DMS 273 treated with DMSO at 0.1 percent for 48 hours (cell line): ENCODE results near the gene CEP112.
"Not testable (repeated sequence)": the region's sequence is repeated elsewhere in the genome, so short reads cannot be mapped to it uniquely, and the experiment has no call there.

Experiments used
- DNase-seq: peaks from one replicate; lab custom pipeline; 2025; lab: John Stamatoyannopoulos, UW

Gene CEP112

DNA sequence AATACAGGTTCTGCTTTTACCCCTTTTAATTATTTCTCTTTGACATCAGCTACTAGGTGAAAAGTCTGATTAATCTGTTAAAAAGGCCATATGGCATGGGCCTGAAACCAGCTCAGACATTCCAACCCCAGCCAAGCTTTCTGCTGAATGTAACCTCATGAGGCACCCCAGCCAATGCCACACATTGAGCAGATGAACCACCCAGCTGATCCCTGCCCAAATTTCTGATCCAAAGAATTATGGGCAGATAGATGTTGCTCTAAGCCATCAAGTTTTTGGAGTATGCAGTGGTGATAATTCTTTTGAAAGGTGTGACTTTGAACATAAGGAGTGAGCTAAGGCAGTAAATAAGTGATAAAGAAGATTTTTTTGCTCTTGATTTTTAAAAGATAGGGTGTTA is 452.9 kb downstream of the CEP112 start:
- DNase-seq = no peak

DNA sequence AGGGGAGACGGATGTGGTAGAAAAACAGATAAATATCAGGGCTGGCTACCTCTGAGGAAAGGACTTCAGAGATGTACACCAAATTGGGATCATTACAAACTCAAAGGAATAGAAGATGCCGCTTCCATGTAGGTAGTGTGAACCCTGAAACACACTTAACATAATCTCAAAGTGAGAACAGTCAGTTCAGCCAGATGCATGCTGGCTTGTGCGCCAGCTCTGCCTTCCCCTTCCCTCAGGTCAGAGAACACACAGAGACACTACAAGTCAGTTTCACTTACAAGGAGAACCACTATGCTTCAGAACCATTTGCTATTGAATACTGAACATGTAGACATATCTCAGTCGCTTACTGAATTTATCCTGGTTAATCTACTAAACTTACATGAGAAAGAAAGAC is 454.5 kb downstream of the CEP112 start:
- DNase-seq = no peak

DNA sequence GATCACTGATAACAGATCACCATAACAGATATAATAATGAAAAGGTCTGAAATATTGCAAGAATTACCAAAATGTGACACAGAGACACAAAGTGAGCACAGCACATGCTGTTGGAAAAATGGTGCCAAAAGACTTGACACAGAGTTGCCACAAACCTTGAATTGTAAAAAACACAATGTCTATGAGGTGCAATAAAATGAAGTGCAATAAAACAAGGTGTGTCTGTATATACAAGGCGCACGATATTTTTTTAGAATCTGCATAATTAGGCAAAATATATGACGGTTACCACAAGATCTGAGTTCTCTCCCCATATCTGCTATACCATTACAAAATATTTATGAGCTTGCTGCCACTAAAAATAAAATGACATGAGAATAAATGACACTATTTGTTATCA is 458.6 kb downstream of the CEP112 start:
- no peak for DNase-seq

DNA sequence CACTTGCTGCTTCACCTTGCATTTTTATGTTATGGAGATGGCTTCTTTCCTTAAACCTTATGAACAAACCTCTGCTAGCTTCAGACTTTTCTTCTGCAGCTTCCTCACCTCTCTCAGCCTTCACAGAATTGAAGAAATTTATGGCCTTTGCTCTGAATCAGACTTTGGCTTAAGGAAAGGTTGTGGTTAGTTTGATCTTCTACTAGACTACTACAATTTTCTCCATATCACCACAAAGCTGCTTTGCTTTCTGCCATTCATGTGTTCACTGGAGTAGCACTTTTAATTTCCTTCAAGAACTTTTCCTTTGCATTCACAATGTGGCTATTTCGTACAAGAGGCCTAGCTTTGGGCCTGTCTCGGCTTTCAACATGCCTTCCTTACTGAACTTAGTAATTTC is 459.3 kb downstream of the CEP112 start:
- DNase-seq = not testable (repeated sequence)

DNA sequence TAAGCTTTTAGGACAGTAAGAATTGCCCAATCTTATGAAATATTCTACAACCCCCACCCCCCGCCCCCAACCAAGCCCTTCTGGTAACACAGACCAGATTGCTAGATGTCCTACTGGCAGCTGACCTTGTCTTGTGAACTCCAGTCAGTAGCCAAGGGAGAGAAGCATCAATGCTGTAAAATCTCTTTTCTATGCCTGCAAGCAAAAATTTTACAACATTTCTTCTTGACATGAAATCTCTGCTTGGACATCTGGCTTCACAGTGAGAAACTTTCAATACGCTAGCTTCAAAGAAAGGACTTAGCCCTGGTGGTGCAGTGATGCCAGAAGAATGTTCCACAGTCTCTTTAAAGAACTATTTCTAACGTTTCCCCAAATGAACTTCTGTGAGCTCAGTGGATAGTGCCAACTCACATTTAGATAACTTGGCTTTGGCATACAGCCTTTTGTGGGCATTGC is 461.2 kb downstream of the CEP112 start:
- DNase-seq = no peak

DNA sequence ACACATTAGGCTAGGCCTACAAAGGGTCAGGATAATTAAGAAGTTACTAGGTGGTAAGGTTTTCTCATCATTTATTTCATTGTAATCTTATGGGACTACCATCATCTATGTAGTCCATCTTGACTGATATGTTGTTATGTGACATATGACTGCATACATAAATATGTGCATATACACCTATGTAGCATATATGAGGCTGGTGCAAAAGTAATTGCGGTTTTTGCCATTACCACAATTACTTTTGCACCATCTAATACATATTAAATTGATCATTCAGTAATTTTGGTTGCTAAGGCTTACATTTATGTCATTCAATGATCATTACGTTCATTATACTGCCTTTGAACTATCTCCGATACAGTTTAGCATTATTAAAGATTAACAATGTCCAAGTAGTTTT is 462.7 kb downstream of the CEP112 start:
- DNase-seq = no peak

DNA sequence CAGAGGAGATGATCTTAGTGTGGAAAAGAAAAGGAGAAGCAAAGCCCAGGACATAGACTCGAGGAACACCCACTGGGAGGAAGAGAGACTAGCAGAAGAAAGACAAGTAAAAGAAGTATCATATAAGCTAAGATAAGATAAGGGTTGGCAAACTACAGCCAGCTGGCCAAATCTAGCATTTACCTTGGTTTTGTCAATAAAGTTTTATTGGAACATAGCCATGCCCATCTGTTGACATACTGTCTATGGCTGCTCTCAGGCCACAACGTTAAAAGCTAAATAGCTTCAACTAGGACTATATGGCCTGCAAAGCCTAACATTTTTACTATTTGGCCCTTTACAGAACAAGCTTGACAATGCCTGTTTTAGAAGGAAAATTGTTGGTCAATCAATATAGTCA is 464.1 kb downstream of the CEP112 start:
- DNase-seq = no peak

DNA sequence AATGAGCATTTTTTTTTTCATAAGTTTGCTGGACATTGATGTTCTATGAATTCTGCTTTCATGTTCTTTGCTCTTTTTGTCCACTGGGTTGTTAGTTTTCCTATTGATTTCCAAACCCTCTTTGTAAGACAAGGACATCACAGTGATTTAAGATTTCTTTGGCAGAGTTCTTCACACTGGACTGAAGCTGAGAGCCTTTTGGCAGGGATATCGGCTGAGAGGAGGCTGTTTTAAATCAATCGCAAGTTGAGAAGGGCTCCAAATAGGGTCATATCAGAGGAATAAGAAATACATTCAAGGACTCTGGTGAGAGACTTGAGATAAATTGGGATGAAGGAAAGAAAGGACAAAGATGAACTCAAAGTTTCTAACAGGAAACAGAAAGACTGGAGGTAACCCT is 464.7 kb downstream of the CEP112 start:
- DNase-seq = no peak

DNA sequence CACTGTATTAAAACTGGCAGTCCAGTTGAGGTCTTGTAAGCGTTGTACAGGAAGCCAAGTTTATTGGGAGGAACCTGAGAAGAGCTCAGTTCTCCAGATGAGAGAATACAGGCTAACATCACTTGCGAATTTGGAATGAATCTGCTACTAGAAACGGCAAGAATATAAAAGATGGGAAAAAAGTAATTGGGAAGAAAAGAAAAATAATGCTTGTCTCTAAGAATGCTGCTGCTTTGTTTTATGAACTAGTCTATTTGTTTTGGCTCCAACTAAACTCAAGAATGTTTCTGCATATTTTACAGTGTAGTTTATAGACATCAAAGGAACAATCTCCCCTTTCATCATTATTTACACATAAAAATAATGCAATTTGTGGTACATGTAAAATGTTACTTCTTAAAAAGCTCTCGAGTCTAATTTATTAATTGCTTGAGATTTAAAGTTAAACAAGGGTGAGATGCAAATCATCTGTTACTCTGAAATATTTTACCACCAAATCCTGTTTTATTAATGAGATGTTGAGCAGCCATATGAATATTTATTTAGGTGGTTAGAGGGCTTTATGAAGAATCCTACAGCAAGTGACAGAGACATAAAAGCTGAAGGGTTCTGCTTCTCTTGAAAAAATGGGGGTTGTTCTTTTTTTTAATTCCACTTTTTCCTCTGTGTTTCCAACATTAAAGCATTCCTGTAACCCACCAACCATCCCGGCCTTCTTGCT is 468.3 kb downstream of the CEP112 start:
- no peak for DNase-seq

DNA sequence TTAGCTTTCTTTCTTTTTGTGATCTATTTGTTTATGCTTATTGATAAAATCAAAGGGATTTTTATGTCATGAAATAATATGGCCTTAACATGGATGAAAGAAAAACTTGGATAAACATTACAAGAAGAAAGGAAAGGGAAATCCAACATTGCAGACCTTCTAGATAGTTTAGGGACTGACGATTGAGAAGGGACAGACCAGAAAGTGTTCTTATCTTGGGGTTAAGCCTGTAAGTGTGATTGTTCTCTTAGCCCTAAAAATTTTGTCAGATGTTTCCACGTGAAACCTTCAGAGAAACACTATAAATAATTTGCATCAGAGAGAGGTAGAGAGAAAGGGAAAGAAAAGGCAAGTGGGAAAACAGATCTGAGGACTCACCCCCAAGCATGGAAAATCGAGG is 473.3 kb downstream of the CEP112 start:
- no peak for DNase-seq

DNA sequence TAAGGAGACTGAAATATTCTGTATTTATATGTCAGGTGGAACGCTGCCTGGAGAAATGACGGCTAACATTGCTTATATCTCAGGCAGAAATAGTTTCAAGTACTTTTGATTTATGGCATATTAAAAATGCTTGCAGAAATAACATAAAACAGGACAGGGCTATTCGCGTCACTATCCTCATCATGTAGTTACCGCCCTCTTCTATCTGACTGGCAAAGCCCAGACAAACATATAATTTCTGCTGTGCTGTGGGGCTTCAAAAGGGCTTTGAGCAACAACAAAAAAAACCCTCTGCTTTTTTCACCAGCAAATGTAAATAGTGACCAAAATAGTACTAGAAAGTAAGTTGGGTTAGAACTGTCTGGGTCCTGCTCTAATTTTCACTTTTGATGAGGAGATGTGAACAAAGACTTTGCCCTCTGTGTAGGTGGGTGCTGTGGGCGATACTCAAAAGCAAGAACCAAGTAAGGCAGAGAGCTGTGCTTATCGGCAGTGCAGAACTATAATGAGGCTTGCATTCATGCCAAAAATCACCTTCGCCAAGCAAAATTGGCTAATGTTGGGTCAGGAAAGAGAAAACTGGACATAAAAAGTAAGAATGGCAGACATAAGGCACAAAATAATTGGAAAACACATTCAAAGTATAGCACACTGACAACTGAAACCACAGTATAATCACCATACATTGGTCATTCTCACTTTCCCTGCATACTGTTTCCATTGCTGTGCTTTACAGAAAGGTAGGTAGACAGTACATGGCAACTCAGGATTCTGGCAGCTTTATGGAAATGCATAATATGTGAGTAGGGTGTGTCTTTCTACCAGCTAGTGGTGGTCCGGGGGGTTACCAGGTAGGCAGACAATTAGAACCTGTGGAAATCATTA is 479.3 kb downstream of the CEP112 start:
- no peak for DNase-seq

DNA sequence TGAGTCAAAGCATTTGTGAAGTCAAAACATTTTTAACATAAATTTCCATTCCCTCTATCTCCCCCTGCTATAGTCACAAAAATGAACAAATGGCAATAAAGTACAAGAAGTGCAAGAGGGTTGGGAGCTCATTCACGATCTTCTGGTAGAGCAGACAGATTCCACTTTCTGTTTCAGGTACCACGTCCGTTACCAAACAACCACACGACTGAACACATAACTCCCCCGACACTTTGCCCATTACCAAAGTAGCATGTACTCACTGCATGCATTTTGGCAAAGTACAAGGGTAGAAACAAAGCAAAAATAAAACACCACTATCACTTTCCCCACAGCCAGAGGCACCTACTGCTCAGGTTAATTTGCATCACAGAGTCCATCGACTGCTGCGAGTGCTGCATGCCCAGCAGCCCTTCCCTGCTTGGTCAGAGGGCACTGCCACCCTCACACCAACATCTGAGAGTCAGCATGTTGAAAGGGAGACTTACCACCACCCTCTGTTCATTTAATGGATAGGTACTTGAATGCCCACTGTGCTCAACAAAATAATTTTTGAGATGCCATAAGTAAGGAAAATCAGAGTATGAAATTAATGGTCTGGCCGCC is 480.2 kb downstream of the CEP112 start:
- no peak for DNase-seq

DNA sequence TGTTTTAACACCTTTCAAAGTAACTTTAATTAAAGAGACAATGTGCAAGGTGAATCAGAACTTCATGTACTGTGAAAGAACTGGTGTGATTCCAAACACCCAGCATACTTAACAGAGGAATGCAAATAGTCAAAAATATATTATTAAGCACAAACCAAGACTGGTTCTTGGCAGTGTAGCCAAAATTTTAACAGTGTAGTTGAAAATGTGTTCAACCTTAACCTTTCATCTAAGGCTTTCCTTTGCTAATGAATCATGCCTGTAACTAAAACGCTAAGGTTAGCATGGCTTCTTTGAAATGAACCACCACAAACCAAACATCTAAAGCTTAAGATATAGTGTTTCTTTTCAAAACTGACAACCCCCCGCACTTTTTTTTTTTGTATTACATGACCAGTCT is 484.2 kb downstream of the CEP112 start:
- DNase-seq = no peak

DNA sequence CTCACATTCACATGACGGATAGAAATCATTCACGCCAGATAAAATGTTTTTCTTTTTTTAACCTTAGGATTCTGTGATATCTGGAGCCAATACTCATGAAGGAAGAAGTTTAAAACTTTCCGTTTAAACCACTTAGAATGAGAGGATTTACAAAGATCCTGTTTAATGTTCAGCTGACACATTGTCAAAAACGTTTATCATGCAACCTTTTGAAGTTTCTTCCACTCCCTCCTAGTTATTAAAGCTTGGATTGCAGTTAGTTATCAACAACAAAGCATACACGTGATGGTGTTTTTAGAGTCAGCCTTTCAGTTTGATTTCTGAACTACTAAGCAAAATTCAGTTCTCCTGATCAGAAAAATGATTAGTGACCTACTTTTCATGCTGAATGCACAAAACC is 487.2 kb downstream of the CEP112 start:
- no peak for DNase-seq

DNA sequence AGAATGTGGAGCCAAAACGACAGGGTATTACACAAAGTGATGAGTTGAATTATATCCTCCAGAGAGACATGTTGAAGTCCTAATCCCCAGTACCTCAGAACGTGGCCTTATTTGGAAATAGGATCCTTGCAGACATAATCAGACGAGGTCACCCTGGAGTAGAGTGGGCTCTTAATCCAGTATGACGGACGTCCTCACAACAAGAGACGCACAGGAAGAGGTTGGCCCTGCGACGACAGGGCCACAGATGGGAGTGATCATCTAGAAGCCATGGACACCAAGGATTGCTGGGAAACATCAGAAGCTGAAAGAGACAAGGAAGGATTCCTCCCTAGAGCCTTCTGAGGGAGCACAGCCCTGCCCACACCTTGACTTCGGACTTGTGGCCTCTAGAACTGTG is 488.0 kb downstream of the CEP112 start:
- DNase-seq = no peak

DNA sequence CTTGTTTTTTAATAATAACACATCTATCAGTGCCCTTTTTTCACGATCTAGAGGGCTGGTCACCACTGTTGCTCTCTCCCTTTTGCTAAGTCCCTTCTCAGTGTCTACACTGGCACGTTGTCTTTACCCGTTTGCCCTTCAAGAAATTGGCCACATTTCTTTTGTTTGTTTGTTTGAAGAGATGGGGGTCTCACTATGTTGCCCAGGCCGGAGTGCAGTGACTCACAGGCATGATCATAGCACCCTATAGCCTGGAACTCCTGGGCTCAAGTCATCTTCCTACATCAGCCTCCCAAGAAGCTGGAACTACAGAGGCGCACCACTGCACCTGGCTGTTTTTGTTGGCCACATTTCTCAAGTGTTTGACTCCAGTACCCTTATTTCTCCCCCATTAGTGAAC is 492.5 kb downstream of the CEP112 start:
- no peak for DNase-seq

DNA sequence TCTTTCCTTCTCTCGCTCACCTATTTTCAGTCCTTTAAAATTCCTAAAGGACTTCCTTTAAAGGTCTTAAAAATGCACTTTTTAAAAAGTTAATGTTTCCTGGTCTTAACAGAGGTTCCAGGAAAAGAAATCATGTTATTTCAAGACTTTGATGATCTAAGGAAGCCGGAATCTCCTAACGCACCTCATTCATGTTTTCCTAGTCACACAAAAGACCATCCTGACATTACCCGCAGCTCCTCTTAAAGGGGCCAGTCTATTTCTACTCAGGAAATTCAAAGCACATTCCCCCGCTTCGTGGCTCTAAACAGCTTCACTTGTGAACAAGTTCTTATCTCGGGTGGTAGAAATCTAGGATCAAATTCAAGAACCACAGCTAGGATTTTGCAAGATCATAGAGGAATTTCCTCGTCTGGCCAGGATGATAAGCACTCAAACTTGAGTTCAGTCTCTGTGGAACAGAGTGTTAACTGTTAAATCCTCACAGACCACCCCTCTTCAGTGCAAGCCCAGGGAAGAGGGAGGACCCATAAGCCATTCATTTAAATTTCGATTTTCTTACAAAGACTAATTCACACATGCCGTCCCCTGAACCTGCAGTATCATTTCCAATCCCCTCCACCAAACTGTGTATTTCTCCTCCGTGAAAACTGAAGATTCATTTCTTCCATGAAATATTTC is 493.4 kb downstream of the CEP112 start:
- DNase-seq = no peak

DNA sequence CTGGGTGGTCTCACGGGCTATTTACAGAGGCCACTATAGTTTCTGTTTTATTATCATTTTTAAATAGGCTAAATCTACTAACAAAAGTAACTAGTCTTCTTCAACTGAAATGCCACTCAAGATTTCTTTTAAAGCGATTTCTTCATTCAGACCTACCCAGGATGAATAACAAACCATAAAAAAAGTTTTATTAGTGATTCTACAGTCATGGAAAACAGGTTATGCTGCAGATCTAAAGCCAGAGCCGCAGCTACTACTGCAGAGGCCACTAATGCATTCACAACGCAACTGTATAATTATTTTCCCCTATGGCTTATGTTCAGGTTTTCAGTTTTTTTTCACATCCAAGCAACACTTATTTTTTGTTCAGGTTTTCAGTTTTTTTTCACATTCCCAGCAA is 494.3 kb downstream of the CEP112 start:
- DNase-seq = no peak

DNA sequence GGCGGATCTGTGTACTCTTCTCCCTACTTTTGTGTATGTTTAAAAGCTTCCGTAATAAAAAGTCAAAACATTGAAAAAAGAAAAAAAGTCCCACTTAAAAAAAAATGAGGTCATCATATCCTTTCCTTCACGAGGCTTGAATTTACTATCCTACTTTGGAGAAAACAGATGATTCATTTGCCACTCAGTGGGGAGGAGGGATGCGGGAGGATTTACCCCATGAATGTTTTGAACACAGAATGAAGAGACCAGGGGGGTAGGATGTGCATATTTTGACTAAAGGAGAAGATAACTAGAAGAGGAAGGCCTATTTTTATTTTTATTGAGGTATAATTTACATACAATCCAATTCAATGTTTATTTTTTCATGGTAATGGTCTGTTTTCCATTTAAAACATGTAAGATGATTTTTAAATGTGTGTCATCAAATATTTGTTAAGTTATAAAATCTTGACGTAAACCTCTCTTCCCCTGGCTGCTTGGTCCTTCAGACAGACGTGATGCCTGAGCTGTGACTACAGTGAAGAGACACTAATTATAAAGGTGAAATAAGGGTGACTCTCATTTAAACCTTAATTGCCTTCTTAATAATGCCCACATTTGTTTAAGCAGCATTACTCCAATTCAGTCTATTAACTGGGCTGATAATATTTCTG is 495.1 kb downstream of the CEP112 start:
- DNase-seq = no peak

DNA sequence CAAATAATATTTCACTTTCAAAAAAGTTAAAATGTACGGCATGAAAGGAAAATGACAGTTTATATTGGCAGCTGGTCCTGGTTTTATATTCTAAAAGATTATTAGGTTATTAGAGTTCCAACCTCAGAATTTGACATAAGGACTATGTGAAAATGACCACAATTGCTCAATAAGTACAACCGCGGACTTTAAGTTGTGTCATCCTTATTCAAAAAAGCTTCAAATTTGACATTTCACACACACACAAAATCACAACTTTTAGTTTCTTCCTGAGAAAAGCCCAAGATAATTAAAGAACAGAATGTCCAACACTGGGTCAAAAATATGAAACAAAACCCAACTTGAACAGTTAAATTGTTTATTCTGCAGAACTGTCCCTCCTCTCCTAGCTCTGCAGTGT is 497.3 kb downstream of the CEP112 start:
- DNase-seq = no peak

DNA sequence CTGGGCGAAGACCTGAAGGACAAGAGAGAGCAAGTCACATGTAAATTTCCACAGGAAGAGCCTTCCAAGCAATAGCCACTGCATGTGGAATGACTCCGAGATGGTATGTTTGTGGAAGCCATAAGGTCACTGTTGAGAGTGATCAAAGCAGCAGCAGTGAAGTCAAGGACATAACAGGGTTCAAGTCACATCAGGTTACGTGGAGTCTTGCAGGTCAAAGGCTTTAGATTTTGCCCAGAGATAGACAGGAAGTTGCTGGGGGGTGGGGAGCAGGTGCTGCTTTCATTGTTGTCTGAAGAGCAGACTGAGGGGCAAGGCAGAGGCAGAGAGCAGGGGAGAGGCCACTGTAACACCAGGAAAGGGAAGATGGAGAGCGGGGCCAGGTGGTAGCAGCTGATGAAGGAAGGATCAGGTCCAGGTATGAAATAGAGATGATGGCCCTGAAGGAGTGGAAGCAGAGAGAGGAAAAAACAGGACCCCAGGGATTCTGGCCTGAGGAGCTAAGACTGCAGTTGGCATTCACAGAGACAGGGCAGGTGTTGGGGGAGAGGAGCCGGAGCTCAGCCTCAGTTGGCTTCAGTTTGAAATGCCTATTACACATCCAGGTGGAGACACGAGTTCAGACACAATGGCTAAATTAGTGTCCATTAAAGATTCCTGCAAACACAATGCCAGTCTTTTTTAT is 501.2 kb downstream of the CEP112 start:
- DNase-seq = no peak
